SK-N-SH (cell line): ENCODE data around the gene LIPJ. TPM values are rescaled to one million over a fixed set of nuclear protein-coding genes. Genes with fewer than 3 reads are reported as not detected.

ENCODE experiments used
- CTCF ChIA-PET: fragments of 300-600, 350-600 bp; formaldehyde crosslinking; extraction: SDS; loops from one replicate; lab custom pipeline; 2021; lab: Yijun Ruan, JAX
- POLR2A ChIA-PET: fragments of 350-600 bp; sonication (Branson Sonifier 250); formaldehyde crosslinking; extraction: SDS; loops from one replicate; lab custom pipeline; 2020; ENCODE audit warnings: antibody characterized with exemption, inconsistent platforms; lab: Yijun Ruan, JAX
- DNase-seq: peaks from one replicate; pipeline ENCODE4 v3.0.0; 2012
- H2AFZ ChIP-seq: fragments of 200-600 bp; sonication (generic); 2 replicates; pipeline ENCODE4 v1.8.1; 2016; ENCODE audit warnings: antibody characterized with exemption, mild to moderate bottlenecking, low read depth
- H3F3A ChIP-seq: fragments of 200-600 bp; sonication (generic); replicated peaks from 2 replicates; pipeline ENCODE3; 2016; ENCODE audit warnings: antibody characterized with exemption, mild to moderate bottlenecking; ENCODE audit not compliant: insufficient read depth
- H3K27ac ChIP-seq, 2 experiments: fragments of 200-500 bp in 1 of 2; fragments of 200-600 bp in 1 of 2; sonication (Bioruptor generic) in 1 of 2; sonication (generic), shearing (Covaris generic) in 1 of 2; 2 replicates each; pipeline versions ENCODE4 v1.5.1 to v1.6.1; 2014 to 2016; ENCODE audit warnings: low read depth in 2 of 2, inconsistent platforms in 1 of 2, low read length in 1 of 2, mild to moderate bottlenecking in 1 of 2, mixed read lengths in 1 of 2
- H3K27me3 ChIP-seq: fragments of 200-600 bp; sonication (generic), shearing (Covaris generic); 2 replicates; pipeline ENCODE4 v1.6.1; 2016; ENCODE audit warnings: mixed run types; ENCODE audit not compliant: insufficient read depth
- H3K36me3 ChIP-seq, 2 experiments: fragments of 200-500 bp in 1 of 2; fragments of 200-600 bp in 1 of 2; sonication (Bioruptor generic) in 1 of 2; sonication (generic) in 1 of 2; replicated peaks in 1 of 2; 2 replicates each; pipeline versions ENCODE3 to v1.5.1; 2014 to 2016; ENCODE audit warnings: low read length in 1 of 2, mild to moderate bottlenecking in 1 of 2; ENCODE audit not compliant: insufficient read depth in 2 of 2, control insufficient read depth in 1 of 2
- H3K4me1 ChIP-seq, 2 experiments: fragments of 200-500 bp in 1 of 2; fragments of 200-600 bp in 1 of 2; sonication (Bioruptor generic) in 1 of 2; sonication (generic), shearing (Covaris generic) in 1 of 2; 2 replicates each; pipeline versions ENCODE4 v1.5.1 to v1.6.1; 2014 to 2016; ENCODE audit warnings: low read depth in 1 of 2, low read length in 1 of 2, mixed run types in 1 of 2; ENCODE audit not compliant: insufficient read depth in 2 of 2, control insufficient read depth in 1 of 2
- H3K4me2 ChIP-seq: fragments of 200-600 bp; sonication (generic), shearing (Covaris generic); 2 replicates; pipeline ENCODE4 v1.6.1; 2017; ENCODE audit warnings: mixed run types
- H3K4me3 ChIP-seq, 2 experiments: fragments of 200-500 bp in 1 of 2; fragments of 200-600 bp in 1 of 2; sonication (Bioruptor generic) in 1 of 2; sonication (generic), shearing (Covaris generic) in 1 of 2; 2 replicates each; pipeline versions ENCODE4 v1.5.1 to v1.8.1; 2014 to 2016; ENCODE audit warnings: low read depth in 2 of 2, inconsistent platforms in 1 of 2, low read length in 1 of 2, mild to moderate bottlenecking in 1 of 2, mixed read lengths in 1 of 2, moderate library complexity in 1 of 2
- H3K79me2 ChIP-seq: fragments of 200-600 bp; sonication (generic); 2 replicates; pipeline ENCODE4 v1.8.1; 2017; ENCODE audit warnings: mild to moderate bottlenecking; ENCODE audit not compliant: insufficient read depth
- H3K9ac ChIP-seq: fragments of 200-600 bp; sonication (generic); 2 replicates; pipeline ENCODE4 v1.6.1; 2017; ENCODE audit warnings: mixed run types
- H3K9me2 ChIP-seq: fragments of 200-600 bp; sonication (generic); 2 replicates; pipeline ENCODE4 v1.6.1; 2017; ENCODE audit warnings: mixed run types
- H3K9me3 ChIP-seq: fragments of 200-600 bp; sonication (generic); 2 replicates; pipeline ENCODE4 v1.6.1; 2017; ENCODE audit warnings: mixed run types, mild to moderate bottlenecking, moderate library complexity
- H4K20me1 ChIP-seq: fragments of 200-600 bp; sonication (generic); 2 replicates; pipeline ENCODE4 v1.6.1; 2017; ENCODE audit warnings: mild to moderate bottlenecking, mixed run types; ENCODE audit not compliant: insufficient read depth
- EP300 ChIP-seq, 2 experiments: IDR thresholded peaks; 2 replicates each; pipeline versions ENCODE4 v1.4.0 to v1.6.1; 2012; ENCODE audit warnings: borderline replicate concordance in 1 of 2, low read depth in 1 of 2, low read length in 1 of 2
- FOXJ3 ChIP-seq: sonication (generic); formaldehyde crosslinking; IDR thresholded peaks from 2 replicates; pipeline ENCODE4 v1.5.1; 2020; ENCODE audit warnings: mild to moderate bottlenecking, missing genetic modification reagents
- FOXM1 ChIP-seq: IDR thresholded peaks from 2 replicates; pipeline ENCODE4 v1.4.0; 2012; ENCODE audit warnings: low read depth, mild to moderate bottlenecking
- GABPA ChIP-seq: IDR thresholded peaks from 2 replicates; pipeline ENCODE4 v1.4.0; 2012; ENCODE audit warnings: low read depth, mild to moderate bottlenecking
- GATA2 ChIP-seq: sonication (generic); formaldehyde crosslinking; IDR thresholded peaks from 2 replicates; pipeline ENCODE4 v1.5.0; 2020; ENCODE audit warnings: mild to moderate bottlenecking, missing genetic modification reagents
- JUND ChIP-seq: IDR thresholded peaks from 2 replicates; pipeline ENCODE4 v1.4.0; 2012
- MXI1 ChIP-seq: IDR thresholded peaks from 2 replicates; pipeline ENCODE4 v1.6.1; 2012; ENCODE audit warnings: mild to moderate bottlenecking, low read depth, low read length, improper control_type of control experiment
- POLR2AphosphoS5 ChIP-seq: IDR thresholded peaks from 2 replicates; pipeline ENCODE4 v1.6.1; 2012; ENCODE audit warnings: low read depth, low read length
- RCOR1 ChIP-seq: fragments of 150-350 bp; IDR thresholded peaks from 2 replicates; pipeline ENCODE4 v1.6.1; 2017; ENCODE audit warnings: antibody characterized with exemption, low read length
- TAF1 ChIP-seq: IDR thresholded peaks from 2 replicates; pipeline ENCODE4 v1.6.1; 2012; ENCODE audit warnings: low read depth, mild to moderate bottlenecking, low read length, moderate library complexity, borderline replicate concordance
- TEAD4 ChIP-seq: IDR thresholded peaks from 2 replicates; pipeline ENCODE4 v1.4.0; 2012; ENCODE audit warnings: mild to moderate bottlenecking, borderline replicate concordance; ENCODE audit not compliant: insufficient read depth
- WGBS: methylation state at CpG from one replicate; pipeline ENCODE4 v1.1.6; 2017; ENCODE audit warnings: low lambda C conversion rate; 5-methylcytosine and 5-hydroxymethylcytosine counted together
- polyA plus RNA-seq, 3 experiments: library from polyadenylated mRNA; depleted of rRNA; stranded (reverse); fragments of >200 nt; gene quantifications; 2 replicates each; pipeline ENCODE4 v1.2.3, GENCODE V29; 2012
- TF ChIP-seq, protein P1 (sequence below): IDR thresholded peaks from 2 replicates; pipeline ENCODE4 v1.6.1; 2012; ENCODE audit warnings: mild to moderate bottlenecking, low read depth, low read length, moderate library complexity
- TF ChIP-seq, protein P2 (sequence below): fragments of 200-600 bp; sonication (generic); IDR thresholded peaks from 2 replicates; pipeline ENCODE4 v1.6.1; 2017; ENCODE audit warnings: antibody characterized with exemption, mild to moderate bottlenecking, moderate library complexity
- TF ChIP-seq, protein P3 (sequence below): IDR thresholded peaks from 2 replicates; pipeline ENCODE4; 2012

The LIPJ gene
- polyA plus RNA-seq, 1 of the 3 experiments (the other 2 are of a cell fraction) = not detected

DNA sequence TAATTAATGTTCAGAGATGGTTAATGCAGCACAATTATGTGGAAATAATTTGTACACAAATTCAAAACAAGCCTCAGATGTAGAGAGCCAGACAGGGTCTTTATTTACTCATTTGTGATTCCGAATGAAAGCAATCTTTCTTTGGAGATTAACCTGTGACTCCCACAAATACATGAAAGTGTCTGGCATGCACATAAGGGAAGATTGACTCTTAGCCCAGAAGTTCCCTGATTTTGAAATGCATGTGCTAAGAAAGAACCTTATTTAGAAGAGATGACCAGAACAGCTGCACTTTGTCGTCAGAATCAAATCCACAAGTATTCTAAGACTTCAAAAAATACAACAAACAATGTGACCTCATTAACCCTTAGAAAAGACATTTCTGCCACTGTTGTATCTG, 48.5 kb upstream of the LIPJ start:
- POLR2A ChIA-PET = no interaction called here
- H3K9ac ChIP-seq = no peak overlapping the region
- WGBS = 71% methylated on average over 2 of the region's 2 CpGs
- no peaks in the 10 kb centered on the region for H3K9me2 ChIP-seq
- H3F3A ChIP-seq = no peaks in the 10 kb centered on the region
- no peaks in the 10 kb centered on the region for H3K79me2 ChIP-seq
- no peaks in the 10 kb centered on the region for H3K9me3 ChIP-seq
- CTCF ChIA-PET = no interaction called here
- no peak for DNase-seq
- H3K4me2 ChIP-seq = no peak overlapping the region
- H3K27me3 ChIP-seq = no peaks in the 10 kb centered on the region
- no peak overlapping the region for H3K27ac ChIP-seq
- TF ChIP-seq GATA2 (CRISPR knock-in tag) = no peak
- TF ChIP-seq JUND = no peak
- no peak for TF ChIP-seq POLR2AphosphoS5
- TF ChIP-seq, protein P1, sequence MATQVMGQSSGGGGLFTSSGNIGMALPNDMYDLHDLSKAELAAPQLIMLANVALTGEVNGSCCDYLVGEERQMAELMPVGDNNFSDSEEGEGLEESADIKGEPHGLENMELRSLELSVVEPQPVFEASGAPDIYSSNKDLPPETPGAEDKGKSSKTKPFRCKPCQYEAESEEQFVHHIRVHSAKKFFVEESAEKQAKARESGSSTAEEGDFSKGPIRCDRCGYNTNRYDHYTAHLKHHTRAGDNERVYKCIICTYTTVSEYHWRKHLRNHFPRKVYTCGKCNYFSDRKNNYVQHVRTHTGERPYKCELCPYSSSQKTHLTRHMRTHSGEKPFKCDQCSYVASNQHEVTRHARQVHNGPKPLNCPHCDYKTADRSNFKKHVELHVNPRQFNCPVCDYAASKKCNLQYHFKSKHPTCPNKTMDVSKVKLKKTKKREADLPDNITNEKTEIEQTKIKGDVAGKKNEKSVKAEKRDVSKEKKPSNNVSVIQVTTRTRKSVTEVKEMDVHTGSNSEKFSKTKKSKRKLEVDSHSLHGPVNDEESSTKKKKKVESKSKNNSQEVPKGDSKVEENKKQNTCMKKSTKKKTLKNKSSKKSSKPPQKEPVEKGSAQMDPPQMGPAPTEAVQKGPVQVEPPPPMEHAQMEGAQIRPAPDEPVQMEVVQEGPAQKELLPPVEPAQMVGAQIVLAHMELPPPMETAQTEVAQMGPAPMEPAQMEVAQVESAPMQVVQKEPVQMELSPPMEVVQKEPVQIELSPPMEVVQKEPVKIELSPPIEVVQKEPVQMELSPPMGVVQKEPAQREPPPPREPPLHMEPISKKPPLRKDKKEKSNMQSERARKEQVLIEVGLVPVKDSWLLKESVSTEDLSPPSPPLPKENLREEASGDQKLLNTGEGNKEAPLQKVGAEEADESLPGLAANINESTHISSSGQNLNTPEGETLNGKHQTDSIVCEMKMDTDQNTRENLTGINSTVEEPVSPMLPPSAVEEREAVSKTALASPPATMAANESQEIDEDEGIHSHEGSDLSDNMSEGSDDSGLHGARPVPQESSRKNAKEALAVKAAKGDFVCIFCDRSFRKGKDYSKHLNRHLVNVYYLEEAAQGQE = no peak
- TF ChIP-seq FOXM1 = no peak
- no peak for TF ChIP-seq TEAD4
- no peak for TF ChIP-seq RCOR1
- TF ChIP-seq FOXJ3 = no peak
- TF ChIP-seq GABPA = no peak
- TF ChIP-seq, protein P2, sequence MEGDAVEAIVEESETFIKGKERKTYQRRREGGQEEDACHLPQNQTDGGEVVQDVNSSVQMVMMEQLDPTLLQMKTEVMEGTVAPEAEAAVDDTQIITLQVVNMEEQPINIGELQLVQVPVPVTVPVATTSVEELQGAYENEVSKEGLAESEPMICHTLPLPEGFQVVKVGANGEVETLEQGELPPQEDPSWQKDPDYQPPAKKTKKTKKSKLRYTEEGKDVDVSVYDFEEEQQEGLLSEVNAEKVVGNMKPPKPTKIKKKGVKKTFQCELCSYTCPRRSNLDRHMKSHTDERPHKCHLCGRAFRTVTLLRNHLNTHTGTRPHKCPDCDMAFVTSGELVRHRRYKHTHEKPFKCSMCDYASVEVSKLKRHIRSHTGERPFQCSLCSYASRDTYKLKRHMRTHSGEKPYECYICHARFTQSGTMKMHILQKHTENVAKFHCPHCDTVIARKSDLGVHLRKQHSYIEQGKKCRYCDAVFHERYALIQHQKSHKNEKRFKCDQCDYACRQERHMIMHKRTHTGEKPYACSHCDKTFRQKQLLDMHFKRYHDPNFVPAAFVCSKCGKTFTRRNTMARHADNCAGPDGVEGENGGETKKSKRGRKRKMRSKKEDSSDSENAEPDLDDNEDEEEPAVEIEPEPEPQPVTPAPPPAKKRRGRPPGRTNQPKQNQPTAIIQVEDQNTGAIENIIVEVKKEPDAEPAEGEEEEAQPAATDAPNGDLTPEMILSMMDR = no peak
- no peaks in the 10 kb centered on the region for H4K20me1 ChIP-seq
- H3K4me3 ChIP-seq = no peak overlapping the region
- no peaks in the 10 kb centered on the region for H3K4me1 ChIP-seq
- no peaks in the 10 kb centered on the region for H3K36me3 ChIP-seq
- no peak overlapping the region for H2AFZ ChIP-seq

DNA sequence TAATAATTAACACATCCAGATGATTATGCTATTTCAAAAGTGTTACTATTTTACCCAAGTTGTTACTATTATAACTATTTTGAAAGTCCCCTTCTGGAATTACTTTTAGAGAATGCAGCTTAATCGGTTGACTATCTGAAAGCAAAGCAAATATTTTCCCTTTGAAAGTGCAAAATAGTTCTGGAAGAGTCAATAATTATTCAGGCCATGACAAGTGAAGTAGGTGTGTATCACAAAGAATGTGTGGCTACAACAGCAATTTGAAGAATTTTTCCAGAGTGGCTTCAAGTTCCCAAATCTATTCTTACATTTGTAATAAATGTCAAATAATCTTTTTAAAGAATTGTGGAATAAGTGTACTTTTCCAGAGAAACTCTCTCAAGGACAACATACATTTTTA, 46.2 kb upstream of the LIPJ start:
- Histone ChIP-seq H3K9me3 (no peaks in the 10 kb centered on the region), H3K4me1 (no peaks in the 10 kb centered on the region), H3K79me2 (no peaks in the 10 kb centered on the region), H4K20me1 (no peaks in the 10 kb centered on the region), H3K27ac (no peak overlapping the region), H3K4me2 (no peak overlapping the region), H3K9me2 (no peaks in the 10 kb centered on the region), H3K4me3 (no peak overlapping the region), H2AFZ (no peak overlapping the region), H3K27me3 (no peaks in the 10 kb centered on the region), H3F3A (no peaks in the 10 kb centered on the region), H3K36me3 (no peaks in the 10 kb centered on the region), H3K9ac (no peak overlapping the region)
- ChIA-PET POLR2A (no interaction called here), CTCF (no interaction called here)
- DNase-seq = no peak
- WGBS = 67% methylated on average over 1 of the region's 1 CpG
- no peak for TF ChIP-seq MXI1
- no peak for TF ChIP-seq TAF1
- TF ChIP-seq, protein P3, sequence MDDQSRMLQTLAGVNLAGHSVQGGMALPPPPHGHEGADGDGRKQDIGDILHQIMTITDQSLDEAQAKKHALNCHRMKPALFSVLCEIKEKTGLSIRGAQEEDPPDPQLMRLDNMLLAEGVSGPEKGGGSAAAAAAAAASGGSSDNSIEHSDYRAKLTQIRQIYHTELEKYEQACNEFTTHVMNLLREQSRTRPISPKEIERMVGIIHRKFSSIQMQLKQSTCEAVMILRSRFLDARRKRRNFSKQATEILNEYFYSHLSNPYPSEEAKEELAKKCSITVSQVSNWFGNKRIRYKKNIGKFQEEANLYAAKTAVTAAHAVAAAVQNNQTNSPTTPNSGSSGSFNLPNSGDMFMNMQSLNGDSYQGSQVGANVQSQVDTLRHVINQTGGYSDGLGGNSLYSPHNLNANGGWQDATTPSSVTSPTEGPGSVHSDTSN = no peak
- no peak for TF ChIP-seq FOXM1
- TF ChIP-seq GATA2 (CRISPR knock-in tag) = no peak
- no peak for TF ChIP-seq EP300 (IDR thresholded peaks at IDR 0.05; ENCODE audit: borderline replicate concordance in 1 of 2, low read depth in 1 of 2, low read length in 1 of 2)
- TF ChIP-seq TEAD4 = no peak
